Fibroblast of peridontal ligament (primary cell): ENCODE measurements around the gene TCF4.

Experiments used
- DNase-seq: peaks from one replicate; pipeline ENCODE4 v3.0.0-alpha.2; 2010; ENCODE audit errors: extremely low read depth

The TCF4 gene

DNA sequence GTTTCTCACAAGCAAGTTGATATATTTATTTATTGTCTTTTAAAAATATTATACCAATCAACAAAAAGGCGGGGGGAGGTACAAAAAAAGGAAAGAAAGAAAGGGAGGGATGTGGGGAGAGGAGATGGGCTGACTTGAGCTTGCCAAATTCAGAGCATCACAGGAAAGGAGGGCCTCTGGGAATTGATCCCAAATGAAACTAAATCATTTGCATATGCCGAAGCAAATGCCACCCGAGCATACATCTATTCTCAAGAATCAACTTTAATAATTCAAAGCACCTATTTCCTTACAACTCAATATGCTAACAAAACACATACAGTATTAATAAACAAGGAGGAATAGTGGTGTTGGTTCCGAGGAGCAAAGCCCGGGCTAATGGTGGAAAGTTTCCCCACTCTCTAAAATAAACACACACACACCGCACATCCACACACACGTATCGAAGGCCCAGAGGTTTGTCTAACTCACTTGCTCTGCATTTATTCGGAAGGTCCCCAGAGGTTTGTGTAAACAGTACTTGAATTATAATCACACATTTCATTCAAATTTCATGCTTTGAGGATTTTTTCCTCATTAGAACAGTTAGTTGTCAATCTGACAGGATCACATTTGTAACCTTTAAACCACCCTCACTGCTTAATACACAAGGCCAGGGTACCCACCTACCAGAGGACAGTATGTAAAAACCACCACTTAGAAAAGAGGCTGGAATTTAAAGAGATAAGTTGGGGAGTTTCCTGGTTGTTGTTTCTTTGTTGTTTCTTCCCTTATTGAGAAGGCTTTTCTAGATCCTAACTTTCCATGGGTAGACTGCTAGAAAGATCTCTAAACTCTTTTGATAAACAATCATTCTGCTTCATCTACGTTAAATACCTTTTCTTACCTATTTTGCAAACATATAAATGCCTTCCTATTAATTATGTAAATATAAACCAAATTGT is 264.7 kb downstream of the TCF4 start:
- DNase-seq = peak; percentile 60

DNA sequence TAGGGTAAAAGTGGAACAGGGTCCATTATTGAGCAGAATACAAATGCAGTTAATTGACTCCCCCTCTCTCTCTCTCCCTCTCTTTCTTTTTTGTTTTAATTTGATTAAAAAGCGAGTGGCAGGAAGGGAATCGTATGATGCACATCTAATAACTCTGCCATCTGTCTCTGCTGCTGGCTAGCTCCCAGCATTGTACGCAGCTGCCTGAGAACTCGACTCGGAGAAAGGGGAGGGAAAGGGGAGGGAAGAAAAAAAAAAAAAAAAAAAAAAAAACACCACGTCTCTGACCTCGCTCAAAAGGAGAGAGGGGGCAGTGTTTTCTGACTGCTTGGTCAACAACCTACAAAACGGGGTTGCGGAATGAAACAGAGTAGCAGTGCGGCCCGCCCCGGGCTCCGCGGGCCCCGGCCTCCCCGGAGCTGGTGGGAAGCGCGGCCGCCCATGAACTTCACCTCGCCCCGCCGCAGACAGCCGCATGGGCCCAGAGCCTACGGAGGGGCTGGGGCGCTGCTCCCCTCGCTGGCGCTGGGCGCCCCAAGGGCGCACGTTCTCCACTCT is 265.7 kb downstream of the TCF4 start:
- DNase-seq = peak; percentile 96

DNA sequence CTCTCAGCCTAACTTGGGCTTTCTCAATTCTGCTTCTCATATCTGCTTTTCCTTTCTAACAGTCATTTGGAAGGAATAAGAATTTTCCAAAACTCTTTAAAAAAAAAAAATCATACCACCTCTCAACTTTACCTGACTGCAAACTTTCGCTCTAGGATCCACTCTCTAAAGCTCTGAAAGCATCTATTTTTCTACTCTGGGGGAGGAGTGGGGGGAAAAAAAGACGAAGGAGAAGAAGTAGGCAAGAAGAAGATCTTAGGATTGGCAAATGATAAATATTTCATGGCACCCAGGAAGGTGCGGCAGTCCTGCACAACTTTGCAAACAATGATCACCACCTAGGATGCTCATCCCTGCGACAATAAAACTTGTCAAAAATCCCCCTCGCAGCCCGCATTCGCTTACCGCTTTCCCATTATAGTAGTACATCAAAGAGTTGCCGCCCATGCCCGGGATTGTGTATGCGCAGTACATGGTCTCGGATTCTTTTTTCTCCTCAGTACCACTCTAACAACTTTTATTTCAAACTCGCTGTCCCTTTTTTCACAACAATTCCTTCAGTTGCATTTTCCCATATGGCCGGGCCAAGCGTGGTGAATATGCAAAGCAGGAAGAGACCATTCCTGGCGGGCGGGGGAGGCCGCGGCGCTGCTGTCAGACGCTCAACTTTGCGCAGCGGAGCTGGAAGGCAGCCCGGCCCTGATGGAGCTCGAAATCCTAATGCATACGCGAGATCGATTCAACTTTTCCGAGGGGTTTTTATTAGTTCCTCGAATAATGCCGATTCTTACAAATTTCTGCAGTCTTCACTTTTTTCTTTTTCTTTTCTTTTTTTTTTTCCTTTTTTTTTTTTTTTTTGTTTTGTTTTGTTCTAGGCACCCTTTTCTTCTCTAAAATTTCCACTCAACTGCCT is 266.5 kb downstream of the TCF4 start:
- DNase-seq = peak; percentile 91

DNA sequence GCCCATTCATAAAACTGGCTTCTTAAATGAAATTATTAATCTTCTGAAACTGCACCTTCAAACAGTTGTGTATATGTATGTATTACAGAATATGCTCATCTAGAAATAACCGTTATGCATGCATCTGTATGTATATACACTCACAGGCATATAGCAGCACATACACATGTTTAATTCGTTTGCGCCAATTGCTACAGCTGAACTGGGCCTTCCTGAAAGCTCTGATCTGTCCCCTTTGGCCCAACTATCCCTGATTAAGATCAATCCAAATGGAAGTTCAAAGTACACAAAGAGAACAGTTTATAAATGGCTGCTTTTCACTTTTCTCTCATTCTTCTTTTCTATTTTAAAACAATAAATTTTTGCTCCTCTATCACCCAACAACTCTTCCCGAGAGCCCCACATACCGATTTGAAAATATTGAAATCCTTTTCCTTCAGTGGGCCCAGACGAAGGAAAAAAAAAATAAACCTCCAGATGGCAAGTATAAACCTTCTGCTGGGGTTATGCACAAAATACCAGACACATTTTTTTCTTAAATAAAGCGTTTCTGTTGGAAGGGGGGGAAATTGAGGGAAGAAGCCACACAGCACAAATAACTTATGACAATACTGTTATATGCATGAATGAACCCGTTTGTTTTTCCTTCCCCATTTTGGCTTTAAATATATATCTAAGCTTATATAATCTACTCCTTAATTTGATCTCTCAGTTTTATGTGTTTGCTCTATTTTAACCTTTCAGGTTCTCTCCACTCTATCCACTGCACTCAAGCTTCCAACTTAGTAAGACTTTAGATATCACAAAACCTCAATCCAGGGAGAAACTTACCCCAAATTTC is 267.3 kb downstream of the TCF4 start:
- DNase-seq = peak; percentile 56

DNA sequence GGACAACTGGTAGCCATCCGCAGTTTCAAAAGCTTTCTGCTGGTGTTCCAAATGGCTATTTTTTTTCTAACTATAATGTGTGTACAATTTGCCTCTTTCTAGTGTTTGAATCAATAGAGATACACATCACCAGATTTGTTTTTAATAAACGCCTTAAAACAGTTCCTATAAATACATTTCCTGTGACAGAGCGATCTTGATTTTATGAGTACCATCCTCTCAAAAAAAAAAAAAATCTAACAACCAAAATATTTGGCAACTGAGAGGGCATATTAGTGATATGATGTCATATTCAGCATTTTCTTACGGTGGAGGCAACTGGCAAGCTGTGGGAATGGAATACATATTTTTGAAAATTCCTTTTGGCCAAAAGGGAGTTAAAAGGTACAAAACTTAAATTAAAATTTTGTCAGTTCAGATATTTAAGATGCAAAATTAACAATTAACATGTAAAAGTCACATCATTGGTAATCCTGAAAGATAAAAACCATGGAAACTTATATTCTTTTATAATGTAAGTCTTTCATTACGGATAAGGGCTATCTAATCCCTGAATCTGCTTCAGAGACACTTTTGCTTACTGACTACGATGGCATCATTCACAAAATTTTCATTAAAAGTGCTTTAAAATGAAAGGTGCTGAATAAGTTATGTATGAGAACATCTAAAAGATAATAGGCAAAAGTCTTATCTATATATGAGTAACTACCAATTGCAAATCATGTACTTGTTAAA is 268.4 kb downstream of the TCF4 start:
- peak; percentile 79 for DNase-seq

DNA sequence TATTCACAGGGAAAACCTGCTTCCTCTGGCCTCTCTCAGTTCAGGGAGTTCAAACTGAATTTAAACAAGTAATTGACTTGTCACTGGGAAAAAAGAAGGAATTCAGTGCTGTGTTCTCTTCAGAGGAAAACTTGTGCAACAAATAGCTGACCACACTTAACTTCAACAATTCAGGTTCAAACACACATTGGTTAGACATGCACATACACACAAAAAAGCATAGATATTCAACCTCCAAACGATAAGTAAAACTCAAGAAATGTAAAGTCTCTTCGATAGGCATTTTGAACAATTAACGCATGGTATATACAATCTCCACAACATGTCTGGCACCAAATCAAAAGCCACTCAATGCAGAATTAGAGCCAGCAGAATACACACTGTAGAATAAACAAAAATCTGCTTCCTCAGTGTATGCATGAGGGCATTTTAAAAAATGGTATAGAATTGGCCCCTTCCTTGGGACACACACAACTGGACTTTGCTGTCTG is 269.0 kb downstream of the TCF4 start:
- peak; percentile 82 for DNase-seq

DNA sequence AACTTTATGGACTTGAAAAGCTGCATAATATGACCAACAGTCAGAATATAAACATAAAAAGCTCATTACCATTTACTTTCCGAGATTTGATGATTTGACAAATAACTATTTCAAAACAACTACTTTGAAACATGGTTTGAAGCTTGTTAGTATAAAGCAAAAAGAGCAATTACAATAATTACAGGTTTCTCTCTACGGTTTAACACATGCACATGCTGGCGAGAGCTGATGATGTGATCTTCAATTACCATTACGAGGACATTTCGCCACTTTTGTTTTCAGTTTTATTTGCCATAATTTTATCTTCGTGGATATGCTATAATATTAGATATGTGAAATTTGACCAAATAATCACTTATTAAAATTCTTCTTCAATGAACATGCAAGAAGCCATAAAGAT is 270.1 kb downstream of the TCF4 start:
- DNase-seq = no peak

DNA sequence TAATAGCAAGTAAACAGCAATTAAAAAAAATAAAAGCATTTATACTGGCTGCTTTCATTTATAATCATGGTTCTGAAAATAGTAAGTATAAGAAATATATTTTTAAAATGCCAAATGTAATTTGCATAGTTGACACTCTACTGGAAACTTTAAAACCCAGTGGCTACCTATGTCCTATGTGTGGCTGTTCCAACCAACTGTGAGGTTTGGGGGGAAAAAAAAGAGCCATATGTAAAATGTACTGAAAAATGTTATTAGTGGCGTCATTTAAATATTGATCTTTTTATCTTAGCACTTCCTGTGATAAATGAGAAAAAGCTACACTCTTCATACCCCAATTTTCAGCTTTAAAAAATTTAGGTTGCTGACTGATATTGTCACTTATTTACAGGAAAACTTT is 270.7 kb downstream of the TCF4 start:
- no peak for DNase-seq

DNA sequence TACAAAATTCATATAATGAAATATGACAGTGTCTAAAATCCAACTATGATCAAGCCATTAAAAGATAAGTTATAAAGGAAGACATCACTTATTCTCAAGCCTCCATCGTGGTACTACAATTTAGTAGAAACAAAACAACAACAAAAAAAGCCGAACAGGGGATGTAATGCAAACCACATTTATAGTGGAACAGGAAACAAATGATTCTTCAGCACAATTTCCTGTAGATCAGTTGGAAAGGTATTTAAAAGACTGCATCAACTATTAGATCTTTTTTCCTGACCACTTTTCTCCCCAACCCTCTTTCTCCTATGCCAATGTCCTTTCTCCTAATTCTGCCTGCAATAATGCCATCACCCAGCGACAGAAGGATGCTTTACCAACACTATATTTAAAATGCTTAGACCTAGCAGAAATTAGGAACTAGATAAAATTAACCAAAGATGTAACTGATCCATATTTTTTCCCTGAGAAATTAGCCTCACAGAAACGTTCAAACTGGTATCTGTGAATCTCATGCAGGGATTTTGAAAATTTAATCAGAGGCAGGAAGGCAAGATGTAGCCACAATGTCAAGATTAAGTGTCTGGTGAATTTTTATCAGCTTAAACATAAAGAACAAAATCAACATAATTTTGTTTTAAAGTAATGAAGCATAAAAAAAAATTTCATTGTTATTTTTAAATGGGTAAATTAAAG is 271.4 kb downstream of the TCF4 start:
- DNase-seq = no peak

DNA sequence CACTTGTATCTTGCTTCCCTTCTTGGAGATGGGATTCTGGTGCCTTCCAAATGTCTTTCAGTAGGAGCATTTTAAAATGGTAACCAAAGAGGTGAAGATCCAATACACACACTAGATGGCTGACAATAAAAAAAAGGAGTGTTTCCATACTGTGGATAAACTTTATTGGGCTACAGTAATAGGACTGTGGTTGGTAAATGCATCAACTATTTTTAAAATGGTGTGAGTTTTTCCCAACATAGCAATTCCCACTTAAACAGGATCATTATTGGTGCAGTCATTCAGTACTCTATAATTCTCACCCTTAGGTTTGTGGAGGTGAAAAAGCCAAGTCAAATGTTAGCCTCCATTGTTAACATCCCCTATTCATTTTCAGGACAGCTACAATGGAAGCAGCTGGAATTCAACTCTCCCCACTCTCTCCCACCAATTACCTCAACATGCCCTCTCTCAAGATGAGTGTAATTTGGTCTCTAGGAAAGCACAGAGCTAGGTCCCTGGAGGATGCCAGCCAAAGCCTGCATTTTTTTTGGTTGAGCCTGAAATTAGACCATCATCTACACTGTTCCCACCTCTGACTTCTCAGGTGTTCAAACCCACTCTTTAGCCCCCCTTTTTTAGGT is 273.3 kb downstream of the TCF4 start:
- no peak for DNase-seq

DNA sequence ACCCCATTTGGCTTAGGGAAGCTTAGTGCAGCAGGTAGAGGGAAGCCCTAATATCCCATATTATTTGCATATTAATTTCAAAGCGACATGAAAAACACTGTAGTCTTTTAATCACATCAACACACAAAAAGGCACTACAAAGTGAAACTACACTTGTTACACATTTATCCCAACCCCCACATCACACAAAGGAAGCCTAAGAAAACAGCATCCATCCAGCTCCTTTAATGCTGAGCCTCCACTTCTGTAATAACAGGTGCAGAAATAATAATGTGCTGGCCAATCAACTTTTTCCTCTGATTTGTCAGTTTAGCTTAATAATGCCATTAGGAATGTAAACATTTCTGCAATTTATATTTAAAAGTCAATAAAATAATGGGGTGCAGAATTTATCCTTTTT is 274.0 kb downstream of the TCF4 start:
- DNase-seq = no peak

DNA sequence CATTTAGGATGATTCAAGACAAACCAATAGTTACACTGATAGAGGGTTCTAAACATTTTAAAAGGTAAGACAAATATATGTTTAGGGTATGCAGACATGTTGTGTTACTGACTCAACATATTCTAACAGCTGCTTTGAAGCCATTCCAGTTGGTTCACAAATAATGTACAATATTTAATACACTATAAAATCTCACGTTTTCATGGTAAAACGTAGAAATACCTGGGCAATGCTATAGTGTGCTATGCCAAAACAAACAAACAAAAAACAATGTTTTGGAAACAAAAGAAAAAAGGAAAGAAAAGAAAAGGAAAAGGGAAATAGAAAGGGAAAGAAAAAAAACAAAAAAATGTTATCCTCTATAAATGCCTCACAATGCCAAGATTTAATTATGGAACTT is 277.1 kb downstream of the TCF4 start:
- DNase-seq = no peak

DNA sequence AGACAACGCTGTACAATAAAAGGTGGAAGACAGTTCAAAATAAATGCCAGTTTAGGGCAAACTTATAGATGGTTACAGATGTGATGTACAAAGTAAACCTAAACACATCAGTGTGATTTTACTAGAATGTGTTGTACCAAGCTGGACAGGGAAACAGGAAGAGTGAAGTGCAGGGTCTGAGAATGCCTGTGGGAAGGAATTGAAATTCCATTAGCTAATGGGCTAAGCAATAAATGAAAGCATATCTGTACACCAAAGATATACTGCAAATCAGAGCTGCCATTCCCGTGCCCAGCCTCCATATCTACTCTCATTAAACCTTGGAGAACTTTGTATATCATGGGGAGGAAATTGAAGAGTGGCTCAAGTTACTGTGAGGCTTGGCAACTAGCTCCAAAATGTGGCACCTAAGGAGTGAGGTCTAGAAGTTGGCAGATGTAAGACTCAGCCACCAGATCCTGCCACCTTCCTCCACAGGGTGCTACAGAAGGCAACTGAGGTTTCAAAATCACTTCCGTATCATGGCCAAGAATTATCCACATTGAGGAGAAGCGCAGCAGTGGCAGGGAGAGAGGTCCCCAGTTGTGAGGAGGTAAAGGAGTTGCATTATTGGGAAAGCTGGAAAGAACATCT is 277.8 kb downstream of the TCF4 start:
- no peak for DNase-seq

DNA sequence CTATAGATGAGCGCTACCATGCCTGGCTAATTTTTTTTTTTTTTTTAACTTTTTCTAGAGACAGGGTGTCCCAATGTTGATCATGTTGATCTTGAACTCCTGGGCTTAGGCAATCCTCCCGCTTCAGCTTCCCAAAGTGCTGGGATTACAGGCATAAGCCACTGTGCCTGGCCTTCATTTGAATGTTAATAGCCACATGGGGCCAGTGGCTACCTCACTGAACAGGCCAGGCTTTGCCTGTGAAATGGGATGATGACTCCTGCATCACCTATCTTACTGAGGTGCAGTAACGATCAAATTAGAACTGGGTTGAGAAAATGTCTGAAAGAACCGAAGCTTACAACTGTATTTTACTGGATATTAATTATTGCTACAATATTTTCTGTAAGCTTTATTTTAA is 278.7 kb downstream of the TCF4 start:
- DNase-seq = no peak

DNA sequence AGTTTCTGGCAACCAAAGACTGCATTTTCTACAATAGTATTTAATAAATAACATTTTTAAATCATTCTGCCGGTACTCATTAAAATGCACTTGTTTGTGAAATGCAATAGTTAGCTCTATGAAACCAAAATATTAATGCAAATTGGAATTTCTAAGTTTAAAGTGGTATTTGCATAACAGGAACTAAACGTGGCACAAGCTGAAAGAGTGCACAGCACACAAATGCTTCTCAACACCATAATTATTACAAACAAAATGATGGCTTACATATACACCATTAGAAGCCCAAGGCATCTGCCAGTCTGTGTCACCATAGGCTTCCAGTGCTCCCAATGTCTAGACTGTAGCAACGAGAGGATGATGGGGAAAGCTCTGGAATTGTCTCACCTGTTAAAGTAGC is 280.5 kb downstream of the TCF4 start:
- no peak for DNase-seq

DNA sequence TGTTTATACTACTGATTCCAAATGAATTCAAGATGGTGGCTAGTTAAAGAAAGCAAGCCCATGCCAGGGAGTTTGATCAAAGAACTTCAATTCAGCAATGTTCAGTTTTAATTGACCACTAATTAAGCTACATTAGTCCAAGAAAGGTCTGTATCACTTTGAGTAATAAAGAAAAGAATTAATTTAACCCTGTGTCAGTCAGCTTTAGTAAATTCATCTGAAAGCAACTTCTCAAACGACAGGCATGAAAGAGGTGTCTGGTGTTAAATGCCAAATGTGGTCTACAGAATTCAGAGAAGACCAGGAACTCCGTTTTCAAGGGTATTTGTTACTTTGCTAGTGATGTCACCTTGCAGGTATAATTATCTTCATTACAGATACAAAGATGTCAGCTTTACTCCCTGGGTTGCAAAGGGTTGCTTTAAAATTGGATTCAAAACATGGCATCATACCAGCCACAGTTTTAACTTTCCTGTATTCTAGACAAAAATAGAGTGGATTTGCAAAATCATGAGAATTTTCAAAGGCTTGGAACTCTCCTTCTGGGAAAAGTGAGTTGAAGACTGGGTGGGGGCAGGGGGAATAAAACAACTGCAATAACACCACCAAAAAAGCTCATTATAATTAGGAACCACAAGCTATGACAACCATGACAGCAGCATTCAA is 281.5 kb downstream of the TCF4 start:
- DNase-seq = peak; percentile 43

DNA sequence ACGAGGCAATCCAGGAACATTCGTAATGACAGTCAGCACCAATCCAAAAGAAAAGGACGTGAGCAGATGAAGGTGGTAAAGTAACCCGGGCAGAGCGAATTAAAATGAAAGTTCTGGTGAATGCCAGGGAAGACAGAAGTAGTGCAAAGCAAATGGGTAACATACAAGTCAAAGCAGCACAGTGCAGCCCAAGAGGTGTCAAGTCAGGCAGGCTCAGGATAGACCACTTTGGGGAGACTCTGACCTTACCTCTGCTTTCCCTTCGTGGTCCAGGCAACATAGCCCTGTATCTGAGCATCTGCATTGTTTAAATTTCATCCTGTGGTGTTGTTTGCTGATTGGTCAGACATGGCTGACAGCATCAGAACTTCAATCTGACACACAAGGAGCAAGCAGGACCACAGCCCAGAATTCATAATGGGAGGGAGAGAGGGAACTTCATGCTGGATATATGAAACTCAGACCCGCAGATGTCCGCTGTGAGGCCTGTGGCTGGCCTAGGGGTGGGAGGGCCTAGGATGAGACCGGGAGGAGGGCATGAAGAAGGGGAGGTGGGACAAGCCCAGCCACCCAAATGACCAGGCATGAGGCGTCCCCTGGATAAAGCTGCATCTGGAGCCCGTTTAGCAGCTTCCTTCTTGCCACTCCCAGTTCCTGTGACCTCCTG is 285.7 kb downstream of the TCF4 start:
- no peak for DNase-seq

DNA sequence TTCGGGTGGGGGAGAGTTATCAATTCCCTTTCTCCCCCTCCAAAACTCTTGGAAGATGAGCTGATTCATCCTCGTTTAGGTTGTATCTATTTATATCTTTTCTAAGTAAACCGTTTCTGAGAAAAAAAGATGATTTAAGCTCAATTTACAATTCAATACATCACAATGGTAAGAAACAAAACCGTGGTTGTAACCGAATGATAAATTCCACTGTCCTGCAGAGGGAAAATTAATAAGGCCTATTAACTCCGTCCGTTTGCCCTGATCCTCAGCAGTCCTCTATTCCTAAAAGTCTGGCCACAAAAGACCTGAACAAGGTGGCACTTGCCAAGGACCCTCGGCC is 286.2 kb downstream of the TCF4 start:
- no peak for DNase-seq
